ENCODE results near the gene CLEC2A. TPM values are rescaled to one million over a fixed set of nuclear protein-coding genes. Genes with fewer than 3 reads are reported as not detected.
"Not testable (repeated sequence)": the region's sequence is repeated elsewhere in the genome, so short reads cannot be mapped to it uniquely, and the experiment has no call there.

Gene CLEC2A, protein sequence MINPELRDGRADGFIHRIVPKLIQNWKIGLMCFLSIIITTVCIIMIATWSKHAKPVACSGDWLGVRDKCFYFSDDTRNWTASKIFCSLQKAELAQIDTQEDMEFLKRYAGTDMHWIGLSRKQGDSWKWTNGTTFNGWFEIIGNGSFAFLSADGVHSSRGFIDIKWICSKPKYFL
- total RNA-seq, result not detected in 2 replicates

DNA sequence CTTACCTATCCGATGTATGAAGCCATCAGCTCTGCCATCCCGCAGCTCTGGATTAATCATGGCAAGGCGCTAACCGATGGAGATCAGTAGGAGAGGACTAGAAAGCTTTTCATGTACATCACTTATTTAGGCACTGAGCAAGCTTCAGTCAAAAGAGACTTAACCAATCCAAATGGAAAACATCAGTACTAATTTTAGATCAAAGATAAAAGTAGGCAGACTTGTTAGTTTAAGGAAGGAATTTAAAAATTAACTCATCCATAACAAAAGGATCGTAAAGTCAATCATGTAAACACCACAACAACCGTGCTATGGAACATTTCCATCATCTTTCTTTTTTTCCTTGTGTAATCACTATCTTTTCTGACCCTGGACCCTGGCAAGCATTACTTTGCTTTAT lies at the start of gene CLEC2A:
TSS of gene CLEC2A (minus strand) at position 101 of the 400 bp plus-strand sequence. CDS start at position 60, 41 bp downstream.
- DNase-seq (ENCODE audit: low read depth in 2 of 2), result no peak

DNA sequence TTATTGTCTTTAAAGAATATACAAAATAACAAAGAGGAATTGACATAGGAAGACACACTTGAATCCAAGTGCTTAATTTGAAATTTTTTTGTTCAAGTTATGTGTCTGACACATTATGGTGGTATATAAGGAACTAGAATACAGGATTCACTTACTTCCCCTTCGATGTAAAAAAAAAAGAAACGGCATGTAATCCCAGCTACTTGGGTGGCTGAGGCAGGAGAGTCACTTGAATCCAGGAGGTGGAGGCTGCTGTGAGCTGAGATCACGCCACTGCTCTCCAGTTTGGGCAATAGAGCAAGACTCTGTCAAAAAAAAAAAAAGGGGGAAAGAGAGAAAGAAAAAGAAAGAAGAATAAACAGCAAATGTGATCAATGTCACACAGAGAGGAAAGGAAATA lies 48.0 kb upstream of the CLEC2A start:
- DNase-seq (ENCODE audit: low read depth in 2 of 2), result no peak

DNA sequence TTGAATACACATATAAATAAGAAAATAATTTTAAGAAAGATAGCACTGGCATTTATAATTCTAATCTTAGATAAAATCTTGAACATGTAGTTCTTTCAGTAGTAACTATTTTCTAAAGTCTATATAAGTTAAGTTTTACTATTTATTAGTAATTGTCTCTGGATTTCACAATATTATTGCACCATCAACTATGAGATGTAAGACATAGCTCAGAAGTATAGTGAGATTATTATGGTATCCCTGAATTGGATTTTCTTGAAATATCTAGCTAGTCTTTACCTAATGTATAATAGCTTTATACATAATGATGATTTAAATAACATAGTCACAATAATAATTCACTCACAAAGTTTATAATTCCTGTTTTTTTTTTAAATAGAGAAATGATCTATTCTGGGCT lies 45.7 kb upstream of the CLEC2A start:
- no peak for DNase-seq (ENCODE audit: low read depth in 2 of 2)

DNA sequence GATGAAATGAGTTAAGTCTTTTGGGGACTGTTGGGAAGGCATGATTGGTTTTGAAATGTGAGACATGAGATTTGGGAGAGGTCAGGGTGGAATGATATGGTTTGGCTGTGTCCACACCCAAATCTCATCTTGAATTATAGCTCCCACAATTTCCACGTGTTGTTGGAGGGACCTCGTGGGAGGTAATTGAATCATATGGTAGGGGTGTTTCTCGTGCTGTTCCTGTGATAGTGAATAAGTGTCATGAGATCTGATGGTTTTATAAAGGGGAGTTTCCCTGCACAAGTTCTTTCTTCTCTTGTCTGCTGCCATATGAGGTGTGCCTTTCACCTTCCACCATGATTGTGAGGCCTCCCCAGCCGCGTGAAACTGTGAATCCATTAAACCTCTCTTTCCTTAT lies 44.5 kb upstream of the CLEC2A start:
- DNase-seq (ENCODE audit: low read depth in 2 of 2), result not testable (repeated sequence)

DNA sequence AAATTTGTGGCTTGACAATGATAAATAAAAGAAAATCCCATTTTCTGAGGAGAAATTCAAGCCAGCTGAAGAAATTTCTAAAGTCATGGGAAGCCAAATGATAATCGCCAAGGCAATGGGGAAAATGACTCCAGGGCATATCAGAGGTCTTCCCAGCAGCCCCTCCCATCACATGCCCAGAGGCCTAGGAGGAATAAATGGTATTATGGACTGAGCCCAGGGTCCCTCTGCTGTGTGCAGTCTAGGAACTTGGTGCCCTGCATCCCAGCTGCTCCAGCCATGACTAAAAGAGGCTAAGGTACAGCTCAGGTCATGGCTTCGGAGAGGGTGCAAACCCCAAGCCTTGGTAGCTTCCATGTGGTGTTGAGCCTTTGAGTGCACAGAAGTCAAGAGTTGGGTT lies 43.4 kb upstream of the CLEC2A start:
- no peak for DNase-seq (ENCODE audit: low read depth in 2 of 2)

DNA sequence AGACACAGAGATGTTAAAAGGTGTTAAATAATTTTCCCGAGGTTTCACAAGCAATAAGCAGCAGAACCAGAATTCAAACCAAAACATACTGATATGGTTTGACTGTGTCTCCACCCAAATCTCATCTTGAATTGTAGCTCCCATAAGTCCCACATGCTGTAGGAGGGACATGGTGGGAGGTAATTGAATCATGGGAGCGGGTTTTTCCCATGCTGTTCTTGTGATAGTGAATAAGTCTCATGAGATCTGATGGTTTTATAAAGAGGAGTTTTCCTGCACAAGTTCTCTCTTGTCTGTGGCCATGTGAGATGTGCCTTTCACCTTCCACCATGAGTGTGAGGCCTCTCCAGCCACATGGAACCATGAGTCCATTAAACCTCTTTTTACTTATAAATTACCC lies 42.6 kb upstream of the CLEC2A start:
- not testable (repeated sequence) for DNase-seq (ENCODE audit: low read depth in 2 of 2)

DNA sequence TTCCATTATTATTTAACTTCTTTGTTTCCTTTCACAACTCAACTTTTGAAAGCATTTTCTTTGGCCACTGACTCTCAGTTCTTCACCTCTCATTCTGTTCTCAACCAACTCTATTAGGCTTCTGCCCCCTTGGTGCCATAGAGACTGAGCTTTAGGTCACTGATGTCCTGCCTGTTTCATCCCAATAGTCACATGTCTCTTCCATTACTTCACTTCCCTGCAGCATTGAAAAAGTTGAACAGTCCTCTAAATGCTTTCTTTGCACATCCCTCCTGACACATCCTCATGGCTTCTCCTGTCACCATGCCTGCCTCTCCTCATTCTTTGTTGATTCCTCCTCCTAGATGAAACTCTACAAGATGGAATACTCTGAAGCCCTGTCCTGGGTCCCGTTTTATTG lies 41.8 kb upstream of the CLEC2A start:
- no peak for DNase-seq (ENCODE audit: low read depth in 2 of 2)

DNA sequence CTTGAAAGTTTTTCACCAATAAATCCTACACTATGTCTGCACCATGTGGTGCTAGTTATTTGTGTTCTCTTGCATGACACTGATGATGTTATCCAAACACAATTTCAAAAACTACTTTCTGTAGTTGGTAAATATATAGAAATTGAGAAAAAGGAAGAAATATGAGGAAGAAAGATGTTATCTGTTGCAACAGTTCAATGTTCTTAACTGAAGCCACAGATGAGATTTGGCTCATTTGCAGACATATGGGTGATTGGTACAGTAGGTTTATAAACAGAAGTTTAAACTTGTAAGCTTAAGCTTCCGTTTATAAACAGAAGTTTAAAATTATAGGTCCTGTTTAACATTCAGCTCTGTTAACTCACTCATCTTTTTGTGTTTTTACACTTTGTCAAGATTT lies 39.0 kb upstream of the CLEC2A start, which contains the start of gene CLEC12A:
TSS of gene CLEC12A (plus strand) at position 229 of the 400 bp plus-strand sequence. CDS start 188 bp downstream, outside the sequence.
- DNase-seq (ENCODE audit: low read depth in 2 of 2), result no peak

DNA sequence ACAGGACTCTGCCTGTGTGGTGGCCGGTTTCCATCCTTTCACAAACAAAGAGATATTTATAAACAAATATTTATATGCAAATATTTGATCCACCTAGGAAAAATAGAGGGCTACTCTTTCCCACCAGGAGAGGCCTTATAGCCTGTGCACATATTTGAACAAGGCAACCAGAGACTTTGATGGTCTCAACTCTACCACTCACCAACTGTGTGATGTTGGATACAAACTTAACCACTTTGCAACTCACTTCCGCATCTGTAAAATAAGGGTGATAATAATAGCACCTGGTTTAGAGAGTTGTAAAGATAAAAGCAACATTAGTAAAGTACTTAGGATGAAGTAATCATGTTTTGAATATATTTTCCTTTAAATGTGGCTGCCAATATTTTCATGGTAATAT lies 37.5 kb upstream of the CLEC2A start:
- no peak for DNase-seq (ENCODE audit: low read depth in 2 of 2)

DNA sequence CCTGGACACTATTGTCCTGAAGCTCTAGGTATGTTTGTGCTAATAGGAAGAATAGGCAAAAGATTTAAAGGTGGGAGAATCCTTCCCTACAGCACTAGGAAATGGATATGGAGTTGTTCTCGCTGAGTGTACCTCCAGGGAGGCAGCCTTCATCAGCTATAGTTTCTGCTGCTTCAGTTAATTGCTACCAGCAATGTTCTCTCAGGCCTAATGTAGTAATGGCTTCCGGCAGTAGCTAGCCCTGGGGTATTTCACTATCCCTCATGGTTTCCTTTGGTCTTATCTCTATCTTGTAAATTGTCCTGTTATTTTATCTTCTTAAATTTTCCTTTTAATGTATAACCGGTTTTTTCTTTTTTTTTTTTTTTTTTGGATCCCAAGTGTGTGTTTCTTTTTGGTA lies 29.7 kb upstream of the CLEC2A start:
- DNase-seq (ENCODE audit: low read depth in 2 of 2), result no peak

DNA sequence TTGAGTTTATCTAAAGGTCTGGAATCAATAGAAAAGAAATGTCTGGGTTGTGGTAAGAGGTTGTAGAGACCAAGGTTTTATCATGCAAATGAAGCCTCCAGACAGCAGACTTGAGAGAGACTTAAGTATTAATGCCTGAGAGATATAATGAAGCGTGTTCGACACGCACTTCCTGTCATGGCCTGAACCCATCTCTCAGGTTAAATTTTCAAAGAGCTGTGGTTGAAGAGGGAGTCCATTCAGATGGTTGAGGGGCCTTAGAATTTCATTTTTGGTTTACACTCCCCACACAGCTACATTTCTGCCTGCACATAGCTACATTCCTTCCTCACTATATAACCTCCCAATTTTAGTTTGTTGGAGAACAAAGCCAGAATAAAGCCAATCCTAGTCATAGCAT lies 28.9 kb upstream of the CLEC2A start:
- no peak for DNase-seq (ENCODE audit: low read depth in 2 of 2)

DNA sequence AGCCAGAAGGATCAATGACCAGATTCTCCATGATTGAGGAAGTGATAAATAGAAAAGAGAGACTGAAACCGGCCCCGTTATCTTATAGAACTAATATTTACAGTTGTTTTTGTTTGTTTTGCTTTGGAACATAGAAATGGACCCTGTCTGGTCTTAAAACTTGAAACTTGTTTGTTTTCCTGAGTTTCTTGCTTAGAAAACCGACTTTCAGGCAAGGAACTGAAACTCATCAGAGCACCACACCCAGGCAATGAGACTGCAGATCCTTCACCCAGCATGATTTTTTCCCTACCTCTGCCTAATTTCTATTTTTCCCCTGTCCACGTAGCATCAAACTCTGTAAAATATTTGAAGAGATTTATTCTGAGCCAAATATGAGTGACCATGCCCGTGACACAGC lies 28.4 kb upstream of the CLEC2A start:
- DNase-seq (ENCODE audit: low read depth in 2 of 2), result no peak

DNA sequence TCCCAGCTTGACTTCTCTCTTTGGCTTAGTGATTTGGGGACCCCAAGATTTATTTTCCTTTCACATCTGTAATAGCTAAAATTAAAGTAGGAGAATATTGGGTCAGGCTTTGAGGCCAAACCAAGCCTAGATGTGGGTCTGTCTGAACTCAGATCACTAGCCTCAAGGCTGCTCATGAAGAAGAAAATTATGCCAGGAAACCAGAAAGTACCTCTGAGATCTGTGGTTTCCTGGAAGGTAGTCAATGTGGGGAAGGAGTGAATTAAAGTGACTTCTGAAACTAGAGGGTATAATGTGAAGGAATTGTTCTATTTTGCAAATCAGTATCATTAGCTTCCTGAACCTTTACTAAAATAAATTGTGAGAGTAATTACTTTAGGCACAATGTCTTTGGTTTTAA lies 25.7 kb upstream of the CLEC2A start:
- no peak for DNase-seq (ENCODE audit: low read depth in 2 of 2)

DNA sequence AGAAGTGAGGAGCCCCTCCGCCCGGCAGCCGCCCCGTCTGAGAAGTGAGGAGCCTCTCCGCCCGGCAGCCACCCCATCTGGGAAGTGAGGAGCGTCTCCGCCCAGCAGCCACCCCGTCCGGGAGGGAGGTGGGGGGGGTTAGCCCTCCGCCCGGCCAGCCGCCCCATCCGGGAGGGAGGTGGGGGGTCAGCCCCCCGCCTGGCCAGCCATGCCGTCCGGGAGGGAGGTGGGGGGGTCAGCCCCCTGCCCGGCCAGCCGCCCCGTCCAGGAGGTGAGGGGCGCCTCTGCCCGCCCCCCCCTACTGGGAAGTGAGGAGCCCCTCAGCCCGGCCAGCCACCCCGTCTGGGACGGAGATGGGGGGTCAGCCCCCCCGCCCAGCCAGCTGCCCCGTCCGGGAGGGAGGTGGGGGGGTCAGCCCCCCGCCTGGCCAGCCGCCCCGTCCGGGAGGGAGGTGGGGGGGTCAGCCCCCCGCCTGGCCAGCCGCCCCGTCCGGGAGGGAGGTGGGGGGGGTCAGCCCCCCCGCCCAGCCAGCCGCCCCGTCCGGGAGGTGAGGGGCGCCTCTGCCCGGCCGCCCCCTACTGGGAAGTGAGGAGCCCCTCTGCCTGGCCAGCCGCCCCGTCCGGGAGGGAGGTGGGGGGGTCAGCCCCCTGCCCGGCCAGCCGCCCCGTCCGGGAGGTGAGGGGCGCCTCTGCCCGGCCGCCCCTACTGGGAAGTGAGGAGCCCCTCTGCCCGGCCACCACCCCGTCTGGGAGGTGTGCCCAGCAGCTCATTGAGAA lies 21.0 kb upstream of the CLEC2A start:
- not testable (repeated sequence) for DNase-seq (ENCODE audit: low read depth in 2 of 2)

DNA sequence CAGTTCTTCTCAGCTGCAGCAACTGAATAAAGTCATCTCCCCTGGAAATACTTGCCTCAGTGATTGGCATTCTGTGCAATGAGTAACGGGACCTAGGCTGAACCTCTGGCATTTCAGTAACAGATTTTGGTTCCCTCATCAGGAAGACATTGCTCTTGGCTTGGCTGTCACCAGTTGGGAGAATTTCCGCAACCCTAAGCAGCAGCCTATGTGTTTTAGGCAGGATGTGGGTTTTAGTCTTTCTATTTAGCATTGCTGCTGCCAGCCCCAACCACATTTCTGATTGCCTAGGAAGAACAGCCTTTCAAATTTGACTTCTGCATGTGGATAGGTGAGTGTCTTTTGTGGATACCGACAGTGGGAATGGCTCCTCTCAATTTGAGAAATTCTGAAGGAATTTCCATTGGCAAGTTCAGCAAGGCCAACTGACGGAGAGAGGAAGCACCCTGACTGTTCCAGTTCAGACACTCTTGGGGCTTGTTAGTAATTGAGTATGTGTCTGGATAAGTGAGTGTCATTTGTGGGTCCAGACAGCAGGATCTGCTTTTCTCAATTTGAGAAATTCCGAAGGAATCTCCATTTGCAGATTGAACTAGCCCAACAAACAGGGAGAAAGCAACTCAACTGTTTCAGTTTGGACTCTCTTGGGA lies 19.0 kb upstream of the CLEC2A start:
- DNase-seq (ENCODE audit: low read depth in 2 of 2), result no peak

DNA sequence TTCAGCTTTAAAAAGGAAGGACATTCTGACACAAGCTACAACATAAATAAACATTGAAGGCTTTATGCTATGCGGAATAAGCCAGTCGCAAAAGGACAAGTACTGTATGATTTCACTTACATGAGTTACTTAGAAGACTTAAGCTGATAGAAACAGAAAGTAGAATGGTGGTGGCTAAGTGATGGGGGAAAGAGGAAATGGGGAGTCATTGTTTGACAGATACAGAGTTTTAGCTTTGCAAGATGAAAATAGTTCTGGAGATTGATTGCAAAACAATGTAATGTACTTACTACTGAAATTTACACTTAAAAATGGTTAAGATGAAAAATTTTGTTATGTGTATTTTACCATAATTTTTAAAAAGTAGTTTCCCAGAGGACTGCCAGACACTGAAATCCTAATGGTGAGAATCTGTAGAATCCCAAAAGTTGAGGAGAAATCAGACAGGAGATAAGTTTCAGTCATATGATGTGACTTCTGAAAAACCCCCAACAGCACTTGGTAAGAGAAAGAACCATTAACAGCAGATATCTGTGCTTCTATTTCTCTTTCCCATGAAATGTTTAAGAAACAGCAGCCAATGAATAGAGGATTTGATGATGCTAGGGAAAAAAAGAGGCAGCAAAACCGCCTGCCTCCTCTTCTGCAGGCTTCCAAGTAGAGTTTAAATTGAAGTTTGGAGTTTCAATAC lies 16.6 kb upstream of the CLEC2A start:
- DNase-seq (ENCODE audit: low read depth in 2 of 2), result no peak

DNA sequence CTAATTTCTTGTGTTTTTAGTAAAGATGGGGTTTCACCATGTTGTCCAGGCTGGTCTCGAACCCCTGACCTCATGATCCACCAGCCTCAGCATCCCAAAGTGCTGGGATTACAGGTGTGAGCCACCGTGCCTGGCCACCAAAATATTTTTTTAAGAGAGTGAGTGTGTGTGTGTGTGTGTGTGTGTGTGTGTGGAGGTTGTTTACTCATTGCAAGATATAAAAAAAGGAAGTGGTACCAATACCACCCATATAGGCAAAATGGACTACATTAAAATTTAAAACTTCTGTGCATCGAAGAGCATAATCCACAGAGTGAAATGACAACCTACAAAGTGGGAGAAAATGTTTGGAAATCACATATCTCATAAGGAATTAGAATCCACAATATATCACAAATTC lies 15.5 kb upstream of the CLEC2A start:
- DNase-seq (ENCODE audit: low read depth in 2 of 2), result no peak

DNA sequence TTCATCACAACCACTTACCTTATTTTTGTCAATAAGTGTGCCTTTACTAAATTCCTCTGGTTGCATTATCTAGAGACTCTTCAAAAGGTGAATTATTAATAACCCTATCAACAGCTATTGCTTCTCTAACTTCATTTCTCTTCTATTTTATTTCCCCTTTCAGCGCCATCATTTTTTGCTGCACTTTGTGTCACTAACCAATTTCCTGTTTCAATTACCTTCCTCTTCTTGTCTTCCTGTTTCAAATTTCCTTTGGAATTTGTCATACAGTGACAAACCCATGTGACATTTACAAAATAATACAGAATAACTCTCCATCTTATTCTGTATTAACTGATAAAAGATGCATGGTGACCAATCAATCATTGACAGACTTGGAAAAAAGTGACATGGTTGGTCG lies 12.2 kb upstream of the CLEC2A start:
- DNase-seq (ENCODE audit: low read depth in 2 of 2), result no peak

DNA sequence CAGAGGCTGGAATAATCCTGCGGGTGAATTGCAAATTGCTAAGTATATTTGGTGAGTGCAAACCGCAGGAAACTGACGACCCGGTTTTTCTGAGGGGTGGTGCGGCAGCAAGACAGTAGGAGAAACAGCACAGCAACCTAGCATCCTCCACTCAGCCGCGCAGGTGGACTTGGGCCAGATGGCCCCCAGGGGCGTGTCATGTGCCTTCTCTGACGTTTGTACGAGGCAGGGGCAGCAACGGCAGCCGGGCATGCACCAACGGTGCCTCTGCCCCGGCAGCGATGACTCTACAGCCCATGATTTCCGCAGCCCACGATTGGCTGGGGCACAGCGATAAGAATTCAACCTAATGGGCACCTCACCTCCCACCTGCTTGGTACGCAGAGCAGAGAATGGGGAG lies 11.1 kb upstream of the CLEC2A start:
- no peak for DNase-seq (ENCODE audit: low read depth in 2 of 2)

DNA sequence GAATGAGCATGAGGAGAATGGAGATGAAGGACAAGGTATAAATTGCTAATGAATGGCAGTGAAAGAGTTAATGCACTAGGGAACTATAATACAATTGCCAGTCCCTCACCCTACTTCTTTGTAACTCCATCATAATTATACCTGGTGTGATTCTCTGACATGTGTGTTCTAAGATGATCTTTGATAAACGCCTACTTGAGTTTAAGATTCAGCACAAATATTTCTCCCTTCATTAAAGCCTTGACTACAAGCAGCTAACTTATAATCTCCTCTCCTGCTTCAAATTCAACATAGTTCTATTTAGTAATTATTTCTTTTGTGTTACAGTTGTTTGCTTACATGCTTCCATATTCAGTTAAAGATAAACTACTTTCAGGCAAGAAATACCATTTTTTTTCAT lies 9.7 kb upstream of the CLEC2A start:
- DNase-seq (ENCODE audit: low read depth in 2 of 2), result no peak

DNA sequence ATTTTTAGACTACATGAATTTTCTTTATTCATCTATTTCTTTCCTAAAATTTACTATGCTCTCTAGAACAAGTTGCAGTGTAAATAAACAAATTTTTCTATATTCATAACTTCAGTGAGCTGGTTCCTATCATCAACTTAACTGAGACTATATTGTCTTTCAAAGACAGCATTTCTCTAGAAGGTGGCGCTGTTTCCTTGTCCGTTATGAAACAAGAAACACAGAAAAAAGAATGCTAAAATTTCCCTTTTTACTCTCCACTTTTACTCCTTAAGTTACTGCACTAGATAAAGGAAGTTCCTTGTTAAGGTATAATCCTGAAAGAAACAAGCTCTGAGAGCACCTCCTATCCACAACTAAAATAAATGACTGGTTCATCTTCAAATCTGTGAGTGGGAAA lies 8.2 kb upstream of the CLEC2A start:
- peak in 1 of 2 donors; percentile 5 for DNase-seq (ENCODE audit: low read depth in 2 of 2)

DNA sequence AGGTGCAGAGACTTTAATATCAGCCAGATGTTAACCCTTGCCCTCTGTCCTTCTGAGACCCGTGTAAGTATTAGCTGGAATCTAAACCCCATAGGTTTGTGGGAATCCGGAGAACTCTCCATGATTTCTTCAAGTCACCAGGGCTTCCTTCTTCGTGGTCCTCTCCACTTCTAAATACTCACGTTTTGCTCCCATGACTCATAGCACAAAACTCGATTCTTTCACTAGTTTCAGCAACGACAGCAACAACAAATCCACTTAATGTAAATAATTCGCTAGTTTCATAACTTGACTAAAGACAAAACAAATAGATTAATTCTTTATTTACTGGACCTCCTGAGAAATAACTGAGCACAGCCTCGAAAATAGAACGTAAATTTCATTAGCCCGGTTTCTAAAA lies 4.4 kb upstream of the CLEC2A start:
- no peak for DNase-seq (ENCODE audit: low read depth in 2 of 2)

All from dermis microvascular lymphatic vessel endothelial cell (primary cell).